MM.1S (cell line): Measurements from ENCODE around the gene SMG7.

ENCODE experiments used
- DNase-seq: peaks from one replicate; pipeline ENCODE4 v3.0.0-alpha.2; 2015
- H2AFZ ChIP-seq: fragments of 300-600 bp; sonication (generic); 2 replicates; pipeline ENCODE4 v1.6.0; 2016; ENCODE audit warnings: antibody characterized with exemption, low read length
- H3F3A ChIP-seq: fragments of 300-600 bp; sonication (generic); 2 replicates; pipeline ENCODE4 v1.6.1; 2016; ENCODE audit warnings: mild to moderate bottlenecking, antibody characterized with exemption, low read length, moderate library complexity, mixed read lengths; ENCODE audit not compliant: insufficient read depth
- H3K27ac ChIP-seq: fragments of 300-600 bp; sonication (generic); 2 replicates; pipeline ENCODE4 v1.5.1; 2016; ENCODE audit warnings: mild to moderate bottlenecking, low read length
- H3K27me3 ChIP-seq: fragments of 300-600 bp; sonication (generic); replicated peaks from 2 replicates; pipeline ENCODE4 v1.6.0; 2016; ENCODE audit warnings: low read length; ENCODE audit not compliant: insufficient read depth
- H3K36me3 ChIP-seq: fragments of 300-600 bp; sonication (generic); replicated peaks from 2 replicates; pipeline ENCODE4 v1.6.1; 2016; ENCODE audit warnings: mild to moderate bottlenecking, low read length, mixed read lengths; ENCODE audit not compliant: insufficient read depth
- H3K4me1 ChIP-seq: fragments of 300-600 bp; sonication (generic); 2 replicates; pipeline ENCODE4 v1.6.1; 2016; ENCODE audit warnings: low read length, mixed read lengths
- H3K4me2 ChIP-seq: fragments of 300-600 bp; sonication (generic); 2 replicates; pipeline ENCODE4 v1.6.0; 2016; ENCODE audit warnings: low read depth, low read length
- H3K4me3 ChIP-seq: fragments of 300-600 bp; sonication (generic); 2 replicates; pipeline ENCODE4 v1.5.1; 2016; ENCODE audit warnings: low read length, mixed read lengths
- H3K79me2 ChIP-seq: fragments of 300-600 bp; sonication (generic); 2 replicates; pipeline ENCODE4 v1.6.1; 2016; ENCODE audit warnings: mixed run types, low read length, mixed read lengths
- H3K9ac ChIP-seq: fragments of 300-600 bp; sonication (generic); 2 replicates; pipeline ENCODE4 v1.6.1; 2016; ENCODE audit warnings: low read length, mixed read lengths
- H3K9me2 ChIP-seq: fragments of 300-600 bp; sonication (generic); replicated peaks from 2 replicates; pipeline ENCODE4 v1.6.1; 2016; ENCODE audit warnings: mild to moderate bottlenecking, low read length, mixed read lengths; ENCODE audit not compliant: insufficient read depth
- H3K9me3 ChIP-seq: fragments of 300-600 bp; sonication (generic); replicated peaks from 2 replicates; pipeline ENCODE4 v1.6.1; 2016; ENCODE audit warnings: mild to moderate bottlenecking, low read length, mixed read lengths; ENCODE audit not compliant: insufficient read depth
- H4K20me1 ChIP-seq: fragments of 300-600 bp; sonication (generic); 2 replicates; pipeline ENCODE4 v1.6.1; 2016; ENCODE audit warnings: mild to moderate bottlenecking, low read length, moderate library complexity, mixed read lengths; ENCODE audit not compliant: insufficient read depth
- CTCF ChIP-seq: fragments of 300-600 bp; sonication (generic); IDR thresholded peaks from 2 replicates; pipeline ENCODE4 v1.5.1; 2016; ENCODE audit warnings: antibody characterized with exemption, low read length, mixed read lengths
- EZH2 ChIP-seq: fragments of 300-600 bp; sonication (generic); optimal IDR thresholded peaks from 2 replicates; pipeline ENCODE3; 2017; ENCODE audit warnings: low read depth, mild to moderate bottlenecking, antibody characterized with exemption, low read length, mixed read lengths
- EZH2phosphoT487 ChIP-seq: fragments of 300-600 bp; sonication (generic); IDR thresholded peaks from 2 replicates; pipeline ENCODE4 v1.6.1; 2018; ENCODE audit warnings: antibody characterized with exemption, low read length

The SMG7 gene

GRCh38 chr1:183567584-183567983, 95.3 kb downstream of the SMG7 start:
- H2AFZ ChIP-seq = no peak overlapping the region
- H3K4me2 ChIP-seq = no peak overlapping the region
- no peaks in the 10 kb centered on the region for H3K79me2 ChIP-seq
- no peak overlapping the region for H3K9ac ChIP-seq
- peaks cover 5% of the 10 kb centered on the region; the same call in 1 of the 2 replicates for H3K4me1 ChIP-seq
- no peaks in the 10 kb centered on the region for H3K9me2 ChIP-seq
- TF ChIP-seq CTCF (no peak), EZH2phosphoT487 (no peak), EZH2 (no peak)
- DNase-seq = no peak
- H3K27me3 ChIP-seq = no peaks in the 10 kb centered on the region
- no peaks in the 10 kb centered on the region for H3K9me3 ChIP-seq
- no peaks in the 10 kb centered on the region for H4K20me1 ChIP-seq
- H3K36me3 ChIP-seq = no peaks in the 10 kb centered on the region
- no peak overlapping the region for H3K27ac ChIP-seq
- no peak overlapping the region for H3K4me3 ChIP-seq
- H3F3A ChIP-seq = no peaks in the 10 kb centered on the region

- H3K27ac ChIP-seq = no peak overlapping the region
- TF ChIP-seq CTCF (no peak), EZH2 (no peak), EZH2phosphoT487 (no peak)
- H4K20me1 ChIP-seq = no peaks in the 10 kb centered on the region
- H3K9me2 ChIP-seq = no peaks in the 10 kb centered on the region
- H3K79me2 ChIP-seq = no peaks in the 10 kb centered on the region
- H3K36me3 ChIP-seq = no peaks in the 10 kb centered on the region
- no peak overlapping the region for H3K4me2 ChIP-seq
- H3K4me3 ChIP-seq = no peak overlapping the region
- peaks cover 5% of the 10 kb centered on the region; the same call in 1 of the 2 replicates for H3K4me1 ChIP-seq
- no peaks in the 10 kb centered on the region for H3K27me3 ChIP-seq
- no peak overlapping the region for H3K9ac ChIP-seq
- no peak overlapping the region for H2AFZ ChIP-seq
- H3F3A ChIP-seq = no peaks in the 10 kb centered on the region
- no peak for DNase-seq
- no peaks in the 10 kb centered on the region for H3K9me3 ChIP-seq
Observed at GRCh38 chr1:183568176-183569021, 96.1 kb downstream of the SMG7 start.

DNA sequence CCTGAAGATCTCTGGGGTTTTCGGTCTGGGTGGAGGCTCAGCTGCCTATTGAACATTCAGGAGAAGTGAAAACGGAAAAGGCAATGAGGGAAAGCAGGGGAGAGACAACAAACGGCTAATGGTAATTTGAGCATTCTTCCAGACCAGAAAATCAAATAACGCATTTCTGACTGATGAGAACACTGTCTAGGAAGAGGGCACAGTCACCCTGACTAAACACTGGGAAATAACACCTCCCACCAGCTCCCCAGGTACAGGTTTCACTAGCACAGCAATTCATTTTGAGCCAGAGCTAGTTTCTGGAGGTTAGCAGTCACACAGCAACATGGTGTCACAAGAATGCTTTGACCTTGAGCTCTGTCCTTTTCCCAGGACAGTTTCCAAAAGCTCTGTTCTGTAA, 96.8 kb downstream of the SMG7 start:
- no peaks in the 10 kb centered on the region for H3K9me3 ChIP-seq
- H4K20me1 ChIP-seq = no peaks in the 10 kb centered on the region
- DNase-seq = no peak
- TF ChIP-seq CTCF = no peak
- TF ChIP-seq EZH2phosphoT487 = no peak
- TF ChIP-seq EZH2 = no peak
- no peaks in the 10 kb centered on the region for H3K79me2 ChIP-seq
- no peak overlapping the region for H3K4me3 ChIP-seq
- peaks cover 5% of the 10 kb centered on the region; the same call in 1 of the 2 replicates for H3K4me1 ChIP-seq
- no peak overlapping the region for H3K4me2 ChIP-seq
- no peak overlapping the region for H3K27ac ChIP-seq
- H3F3A ChIP-seq = no peaks in the 10 kb centered on the region
- no peak overlapping the region for H3K9ac ChIP-seq
- no peaks in the 10 kb centered on the region for H3K36me3 ChIP-seq
- no peak overlapping the region for H2AFZ ChIP-seq
- no peaks in the 10 kb centered on the region for H3K9me2 ChIP-seq
- H3K27me3 ChIP-seq = no peaks in the 10 kb centered on the region
